ENCODE results near the gene MSX1.

The MSX1 gene

GRCh38 chr4:4871242-4871572 is 11.7 kb downstream of the MSX1 start:
- DNase-seq = no peak

GRCh38 chr4:4871573-4872313 is 12.3 kb downstream of the MSX1 start:
- no peak for DNase-seq

- no peak for DNase-seq
Observed at GRCh38 chr4:4872314-4872903, 12.9 kb downstream of the MSX1 start.

- no peak for DNase-seq
Observed at GRCh38 chr4:4873203-4873602, 13.7 kb downstream of the MSX1 start.

- DNase-seq = no peak
Observed at GRCh38 chr4:4874254-4874653, 14.8 kb downstream of the MSX1 start.

- no peak for DNase-seq
Observed at GRCh38 chr4:4875147-4875546, 15.7 kb downstream of the MSX1 start.

- no peak for DNase-seq
Observed at GRCh38 chr4:4875611-4876010, 16.1 kb downstream of the MSX1 start.

GRCh38 chr4:4876945-4877661 is 17.6 kb downstream of the MSX1 start:
- DNase-seq = no peak

GRCh38 chr4:4880492-4880891 is 21.0 kb downstream of the MSX1 start:
- no peak for DNase-seq

GRCh38 chr4:4881432-4881831 is 22.0 kb downstream of the MSX1 start:
- no peak for DNase-seq

- DNase-seq = no peak
Observed at GRCh38 chr4:4884611-4885010, 25.1 kb downstream of the MSX1 start.

GRCh38 chr4:4887426-4887825 is 28.0 kb downstream of the MSX1 start:
- no peak for DNase-seq

GRCh38 chr4:4888695-4889094 is 29.2 kb downstream of the MSX1 start:
- DNase-seq = no peak

GRCh38 chr4:4889781-4890180 is 30.3 kb downstream of the MSX1 start:
- DNase-seq = no peak

GRCh38 chr4:4890574-4891255 is 31.2 kb downstream of the MSX1 start:
- no peak for DNase-seq

GRCh38 chr4:4893721-4894120 is 34.3 kb downstream of the MSX1 start:
- DNase-seq = no peak

- DNase-seq = no peak
Observed at GRCh38 chr4:4899202-4899925, 39.9 kb downstream of the MSX1 start.

- no peak for DNase-seq
Observed at GRCh38 chr4:4901877-4902276, 42.4 kb downstream of the MSX1 start.

- DNase-seq = no peak
Observed at GRCh38 chr4:4912155-4912554, 52.7 kb downstream of the MSX1 start.

- DNase-seq = no peak
Observed at GRCh38 chr4:4913147-4913561, 53.7 kb downstream of the MSX1 start.
